GM12878 (cell line): ENCODE data around the gene CABP7. TPM values are rescaled to one million over a fixed set of nuclear protein-coding genes. Genes with fewer than 3 reads are reported as not detected.

Source experiments
- ATAC-seq: fragments of 200-7000 bp; cut with Tn5 transposase; 3 replicates; pipeline ENCODE4 v1.9.1; 2020; ENCODE audit warnings: mild to moderate bottlenecking, moderate library complexity
- BruUV-seq: library from RNA; stranded (reverse); fragments of 400-500 nt; replicated peaks from 2 replicates; lab custom pipeline; 2021; lab: Mats Ljungman, UMichigan
- CTCF ChIA-PET: fragments of 300-600 bp; sonication (Branson Sonifier 250); formaldehyde crosslinking; extraction: SDS; loops from one replicate; lab custom pipeline; 2021; ENCODE audit warnings: inconsistent platforms; lab: Yijun Ruan, JAX
- POLR2A ChIA-PET: fragments of 350-600 bp; formaldehyde crosslinking; extraction: SDS; loops from one replicate; lab custom pipeline; 2021; ENCODE audit warnings: inconsistent platforms; lab: Charles Lee
- RAD21 ChIA-PET: fragments of 300-600 bp; sonication (Branson Sonifier 250); formaldehyde crosslinking; loops from one replicate; lab custom pipeline; 2023; ENCODE audit warnings: antibody characterized with exemption; ENCODE audit not compliant: unreplicated experiment; lab: Charles Lee
- SMC1A ChIA-PET: fragments of 300-600 bp; sonication (Branson Sonifier 250); formaldehyde crosslinking; loops from one replicate; lab custom pipeline; 2023; ENCODE audit not compliant: unreplicated experiment, uncharacterized antibody; lab: Charles Lee
- DNase-seq: peaks from one replicate; pipeline ENCODE4 v3.0.0-alpha.2; 2011; ENCODE audit warnings: low read depth, low spot score
- FAIRE-seq: peaks from 3 replicates; lab custom pipeline; 2011; peaks lifted over from hg19 to GRCh38; lab: Jason Lieb, UNC
- H2AFZ ChIP-seq: 2 replicates; pipeline ENCODE4 v1.6.0; 2011; ENCODE audit warnings: low read depth, low read length, control low read depth; ENCODE audit not compliant: control insufficient read depth
- H3K27ac ChIP-seq: 2 replicates; pipeline ENCODE4 v1.5.1; 2011; ENCODE audit warnings: control low read depth; ENCODE audit not compliant: control insufficient read depth, insufficient read depth
- H3K27me3 ChIP-seq, 2 experiments: replicated peaks in 1 of 2; 2 replicates each; pipeline versions ENCODE4 v1.6.0 to v1.6.1; 2011; ENCODE audit warnings: low read length in 1 of 2; ENCODE audit not compliant: control insufficient read depth in 2 of 2, insufficient read depth in 2 of 2
- H3K36me3 ChIP-seq, 2 experiments: 2 replicates each; pipeline ENCODE4 v1.5.1; 2011; ENCODE audit warnings: low read length in 1 of 2; ENCODE audit not compliant: control insufficient read depth in 2 of 2, insufficient read depth in 2 of 2
- H3K4me1 ChIP-seq: 2 replicates; pipeline ENCODE4 v1.6.1; 2011; ENCODE audit warnings: mild to moderate bottlenecking, low read length, moderate library complexity, mixed read lengths; ENCODE audit not compliant: control insufficient read depth, insufficient read depth
- H3K4me2 ChIP-seq: 2 replicates; pipeline ENCODE4 v1.6.0; 2011; ENCODE audit warnings: control low read depth; ENCODE audit not compliant: control insufficient read depth, insufficient read depth
- H3K4me3 ChIP-seq: fragments of 200-600 bp; sonication (generic); 2 replicates; pipeline ENCODE4 v1.5.1; 2016
- H3K79me2 ChIP-seq: 2 replicates; pipeline ENCODE4 v1.6.0; 2011; ENCODE audit warnings: low read length; ENCODE audit not compliant: control insufficient read depth, insufficient read depth
- H3K9ac ChIP-seq: 2 replicates; pipeline ENCODE4 v1.8.0; 2011; ENCODE audit warnings: low read length, control low read depth, mixed read lengths; ENCODE audit not compliant: control insufficient read depth, insufficient read depth
- H3K9me3 ChIP-seq: replicated peaks from 3 replicates; pipeline ENCODE4 v1.5.1; 2011; ENCODE audit warnings: mild to moderate bottlenecking, low read length; ENCODE audit not compliant: control insufficient read depth, insufficient read depth
- H4K20me1 ChIP-seq: 2 replicates; pipeline ENCODE4 v1.6.0; 2011; ENCODE audit not compliant: control insufficient read depth, insufficient read depth
- MEF2B ChIP-seq: fragments of 450-650 bp; IDR thresholded peaks from 2 replicates; pipeline ENCODE4 v1.6.1; 2018; ENCODE audit warnings: mild to moderate bottlenecking, moderate library complexity; ENCODE audit not compliant: partially characterized antibody, poor library complexity, severe bottlenecking
- SIX5 ChIP-seq: IDR thresholded peaks from 2 replicates; pipeline ENCODE4 v1.6.1; 2011; ENCODE audit warnings: mild to moderate bottlenecking, low read depth, low read length, moderate library complexity; ENCODE audit not compliant: severe bottlenecking
- SUZ12 ChIP-seq: fragments of 200-600 bp; sonication (generic); IDR thresholded peaks from one replicate; pipeline ENCODE4 v1.6.1; 2018; ENCODE audit warnings: antibody characterized with exemption, mild to moderate bottlenecking; ENCODE audit not compliant: unreplicated experiment
- WGBS: methylation state at CpG from one replicate; pipeline ENCODE4 v1.1.6; 2016; ENCODE audit warnings: low lambda C conversion rate; ENCODE audit not compliant: insufficient replicate concordance, insufficient coverage; ENCODE audit errors: missing lambda C conversion rate; 5-methylcytosine and 5-hydroxymethylcytosine counted together
- in situ Hi-C: fragments of 300-500 bp; cut with MboI; formaldehyde crosslinking; loops from 9 replicates; pipeline ENCODE4 v1.14.3; 2018; ENCODE audit warnings: mixed read lengths
- intact Hi-C: fragments of 100-400 bp; cut with micrococcal nuclease; formaldehyde crosslinking; loops from one replicate; pipeline ENCODE4 v1.14.2; 2022; ENCODE audit not compliant: unreplicated experiment
- polyA plus RNA-seq, 11 experiments: library from polyadenylated mRNA; depleted of rRNA in 4 of 11; unstranded in 6 of 11; stranded (reverse) in 5 of 11; fragments of >200 nt; fragmentation: Nextera tagmentation in 4 of 11; fragmentation: Illumina TruSeq in 1 of 11; extraction: Ambion mirVana in 4 of 11; extraction: Trizol in 1 of 11; gene quantifications; 1 replicate in 1 of 11; 2 replicates in 10 of 11; pipeline versions ENCODE4 v1.2.1 to v1.2.3, GENCODE V29; 2011 to 2016; ENCODE audit warnings: inconsistent platforms in 2 of 11, missing spikeins in 2 of 11, low read depth in 1 of 11
- small RNA-seq: library from RNA; depleted of rRNA; stranded (forward); fragments of <200 nt; gene quantifications from one replicate; pipeline ENCODE3, GENCODE V24; 2014
- total RNA-seq, 4 experiments: library from RNA; depleted of rRNA in 3 of 4; stranded (reverse); fragments of >200 nt in 3 of 4; fragmentation: Illumina TruSeq in 1 of 4; extraction: Trizol in 1 of 4; gene quantifications; 2 replicates each; pipeline versions ENCODE4 v1.2.1 to v1.2.3, GENCODE V29; 2013 to 2021
- TF ChIP-seq, protein P1 (sequence below): fragments of 450-650 bp; IDR thresholded peaks from 2 replicates; pipeline ENCODE4 v1.6.1; 2017; ENCODE audit warnings: borderline replicate concordance

Gene CABP7
- total and polyA plus RNA-seq, 10 of the 15 experiments (the other 5 are each of a cell fraction or from before 2014, with no cell fraction given): 0.02 to 0.18 (median 0.05) TPM; not detected in 5

DNA sequence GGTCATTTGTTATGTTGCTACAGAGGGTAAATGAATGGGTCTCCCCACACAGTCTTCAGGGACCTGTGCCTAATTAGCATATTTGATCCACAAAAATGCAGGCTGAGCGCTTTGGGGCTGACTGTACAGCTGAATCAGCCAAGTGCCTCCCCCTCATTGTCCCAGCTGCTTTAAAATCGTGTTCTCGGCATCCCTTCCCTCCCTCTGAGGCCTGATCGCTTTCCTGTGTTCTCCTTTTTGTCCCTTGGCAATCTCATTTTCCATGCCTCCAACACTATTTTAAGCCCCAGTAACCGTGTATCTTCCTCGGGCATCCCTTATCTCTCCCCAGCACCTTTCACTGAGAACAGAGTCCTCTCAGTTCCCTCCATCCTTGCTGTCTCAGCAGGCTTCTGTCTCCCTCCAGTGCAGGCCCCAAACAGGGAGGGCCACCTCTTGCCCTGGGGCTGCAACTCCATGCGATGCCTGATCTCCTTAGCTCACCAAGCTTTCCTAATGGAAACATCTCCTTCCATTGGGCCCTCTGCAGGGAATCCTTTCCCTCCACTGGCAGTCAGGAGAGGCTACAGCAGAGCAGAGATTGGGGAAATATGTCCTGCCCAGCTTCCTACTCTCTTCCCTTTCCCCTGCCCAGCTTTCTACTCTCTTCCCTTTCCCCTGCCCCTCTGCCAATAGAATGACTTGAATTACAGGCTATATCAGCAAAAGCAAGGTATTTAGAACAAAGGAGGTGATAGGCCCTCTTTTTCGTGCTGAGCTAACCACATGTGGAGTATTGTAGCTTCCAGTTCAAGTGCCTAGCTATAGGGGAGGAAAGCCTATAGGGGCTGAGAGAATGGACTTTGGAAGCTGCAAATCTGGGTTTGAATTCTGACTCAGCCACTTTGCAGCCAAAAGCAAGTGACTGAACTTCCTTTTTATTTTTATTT lies 61.2 kb downstream of the CABP7 start:
- in situ Hi-C loops (no loop called here), intact Hi-C loops (no loop called here)
- RAD21 ChIA-PET: interaction anchor here (1.8 kb wide), 1 partner anchor 8 kb away, joined by 3 read pairs; no protein-coding TSS in a partner anchor
- no peak for DNase-seq
- 42% methylated on average over 8 of the region's 8 CpGs for WGBS
- Histone ChIP-seq H2AFZ (no peak overlapping the region), H3K27ac (no peak overlapping the region), H3K27me3 (no peaks in the 10 kb centered on the region), H3K9me3 (no peaks in the 10 kb centered on the region), H4K20me1 (no peaks in the 10 kb centered on the region), H3K79me2 (no peaks in the 10 kb centered on the region), H3K4me1 (no peaks in the 10 kb centered on the region), H3K9ac (no peak overlapping the region), H3K4me2 (no peak overlapping the region), H3K4me3 (no peak overlapping the region), H3K36me3 (no peaks in the 10 kb centered on the region)
- POLR2A ChIA-PET: interaction anchor here (1.8 kb wide), 1 partner anchor 16 kb away, joined by 5 read pairs; no protein-coding TSS in a partner anchor
- SMC1A ChIA-PET: interaction anchor here (0.6 to 1.4 kb wide), 6 partner anchors 12 to 308 kb away, joined by 3 to 4 read pairs (median 3); no protein-coding TSS in a partner anchor
- TF ChIP-seq SUZ12 (no peak), MEF2B (no peak), SIX5 (no peak)
- TF ChIP-seq, protein P1, sequence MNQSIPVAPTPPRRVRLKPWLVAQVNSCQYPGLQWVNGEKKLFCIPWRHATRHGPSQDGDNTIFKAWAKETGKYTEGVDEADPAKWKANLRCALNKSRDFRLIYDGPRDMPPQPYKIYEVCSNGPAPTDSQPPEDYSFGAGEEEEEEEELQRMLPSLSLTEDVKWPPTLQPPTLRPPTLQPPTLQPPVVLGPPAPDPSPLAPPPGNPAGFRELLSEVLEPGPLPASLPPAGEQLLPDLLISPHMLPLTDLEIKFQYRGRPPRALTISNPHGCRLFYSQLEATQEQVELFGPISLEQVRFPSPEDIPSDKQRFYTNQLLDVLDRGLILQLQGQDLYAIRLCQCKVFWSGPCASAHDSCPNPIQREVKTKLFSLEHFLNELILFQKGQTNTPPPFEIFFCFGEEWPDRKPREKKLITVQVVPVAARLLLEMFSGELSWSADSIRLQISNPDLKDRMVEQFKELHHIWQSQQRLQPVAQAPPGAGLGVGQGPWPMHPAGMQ: no peak
- CTCF ChIA-PET: interaction anchor here (1.1 to 1.7 kb wide), 2 partner anchors 224 to 225 kb away, joined by 3 to 6 read pairs; no protein-coding TSS in a partner anchor
- ATAC-seq: no peak
- FAIRE-seq: no peak
- BruUV-seq: no TSS peak

Small RNAs within 50 kb of the gene (small RNA-seq; reads per million reads assigned to genes)
- gene AC004882.2: not detected
- not detected for gene RF00019

Other genes with a start within 250 kb of the CABP7 start
Only the 7 nearest of the 8 such genes appear.
- gene THOC5, start 166.2 kb upstream of the CABP7 start, total RNA-seq (2014; rRNA removed): 33.9 and 36.2 TPM in 2 replicates
- gene THOC5, start 166.2 kb upstream of the CABP7 start, total RNA-seq (2014; rRNA removed; fragmentation: Illumina TruSeq; extraction: Trizol): 28.3 and 29.1 TPM in 2 replicates
- gene THOC5, start 166.2 kb upstream of the CABP7 start, total RNA-seq (2021): 40.9 and 44.9 TPM in 2 replicates
- gene THOC5, start 166.2 kb upstream of the CABP7 start, polyA plus RNA-seq (2011; rRNA removed): 40.4 and 44.9 TPM in 2 replicates
- gene THOC5, start 166.2 kb upstream of the CABP7 start, polyA plus RNA-seq (2014; fragmentation: Illumina TruSeq; extraction: Trizol): 30.5 and 35.1 TPM in 2 replicates
- 10 to 100 TPM; 20.9 to 40.9 TPM for gene THOC5, start 166.2 kb upstream of the CABP7 start, polyA plus RNA-seq (2014; fragmentation: Nextera tagmentation; extraction: Ambion mirVana)
- gene THOC5, start 166.2 kb upstream of the CABP7 start, polyA plus RNA-seq (2014; rRNA removed): 27.7 and 29.9 TPM in 2 replicates
- gene THOC5, start 166.2 kb upstream of the CABP7 start, polyA plus RNA-seq (2016; fragmentation: Nextera tagmentation; extraction: Ambion mirVana): 10 to 100 TPM; 31.4 TPM
- gene NIPSNAP1, start 138.9 kb upstream of the CABP7 start, total RNA-seq (2014; rRNA removed): 90.5 and 96.5 TPM in 2 replicates
- 69.9 and 70.2 TPM in 2 replicates for gene NIPSNAP1, start 138.9 kb upstream of the CABP7 start, total RNA-seq (2014; rRNA removed; fragmentation: Illumina TruSeq; extraction: Trizol)
- 77.1 and 85.5 TPM in 2 replicates for gene NIPSNAP1, start 138.9 kb upstream of the CABP7 start, total RNA-seq (2021)
- 62.1 and 70.2 TPM in 2 replicates for gene NIPSNAP1, start 138.9 kb upstream of the CABP7 start, polyA plus RNA-seq (2011; rRNA removed)
- 94.1 and 99.7 TPM in 2 replicates for gene NIPSNAP1, start 138.9 kb upstream of the CABP7 start, polyA plus RNA-seq (2014; fragmentation: Illumina TruSeq; extraction: Trizol)
- 10 to 100 TPM; 27.1 to 38.5 TPM for gene NIPSNAP1, start 138.9 kb upstream of the CABP7 start, polyA plus RNA-seq (2014; fragmentation: Nextera tagmentation; extraction: Ambion mirVana)
- 84.0 and 86.5 TPM in 2 replicates for gene NIPSNAP1, start 138.9 kb upstream of the CABP7 start, polyA plus RNA-seq (2014; rRNA removed)
- 10 to 100 TPM; 79.6 TPM for gene NIPSNAP1, start 138.9 kb upstream of the CABP7 start, polyA plus RNA-seq (2016; fragmentation: Nextera tagmentation; extraction: Ambion mirVana)
- gene NF2, start 116.4 kb upstream of the CABP7 start, total RNA-seq (2014; rRNA removed): 32.0 and 33.9 TPM in 2 replicates
- gene NF2, start 116.4 kb upstream of the CABP7 start, total RNA-seq (2014; rRNA removed; fragmentation: Illumina TruSeq; extraction: Trizol): 24.6 and 24.8 TPM in 2 replicates
- 44.3 and 49.8 TPM in 2 replicates for gene NF2, start 116.4 kb upstream of the CABP7 start, total RNA-seq (2021)
- 20.4 and 22.5 TPM in 2 replicates for gene NF2, start 116.4 kb upstream of the CABP7 start, polyA plus RNA-seq (2011; rRNA removed)
- 14.3 and 14.7 TPM in 2 replicates for gene NF2, start 116.4 kb upstream of the CABP7 start, polyA plus RNA-seq (2014; fragmentation: Illumina TruSeq; extraction: Trizol)
- 1 to 10 TPM; 2.2 to 3.0 TPM for gene NF2, start 116.4 kb upstream of the CABP7 start, polyA plus RNA-seq (2014; fragmentation: Nextera tagmentation; extraction: Ambion mirVana)
- 17.4 and 20.6 TPM in 2 replicates for gene NF2, start 116.4 kb upstream of the CABP7 start, polyA plus RNA-seq (2014; rRNA removed)
- 10 to 100 TPM; 24.8 to 24.9 TPM for gene NF2, start 116.4 kb upstream of the CABP7 start, polyA plus RNA-seq (2016; fragmentation: Nextera tagmentation; extraction: Ambion mirVana)
- 25.4 and 28.7 TPM in 2 replicates for gene ZMAT5, start 47.0 kb downstream of the CABP7 start, total RNA-seq (2014; rRNA removed)
- 15.3 and 17.3 TPM in 2 replicates for gene ZMAT5, start 47.0 kb downstream of the CABP7 start, total RNA-seq (2014; rRNA removed; fragmentation: Illumina TruSeq; extraction: Trizol)
- 23.1 and 25.7 TPM in 2 replicates for gene ZMAT5, start 47.0 kb downstream of the CABP7 start, total RNA-seq (2021)
- gene ZMAT5, start 47.0 kb downstream of the CABP7 start, polyA plus RNA-seq (2011; rRNA removed): 11.2 and 20.8 TPM in 2 replicates
- gene ZMAT5, start 47.0 kb downstream of the CABP7 start, polyA plus RNA-seq (2014; fragmentation: Illumina TruSeq; extraction: Trizol): 5.7 and 15.6 TPM in 2 replicates
- 10 to 100 TPM in 1 of 2 experiments, 1 to 10 TPM in 1; 2.3 to 10.4 TPM for gene ZMAT5, start 47.0 kb downstream of the CABP7 start, polyA plus RNA-seq (2014; fragmentation: Nextera tagmentation; extraction: Ambion mirVana)
- gene ZMAT5, start 47.0 kb downstream of the CABP7 start, polyA plus RNA-seq (2014; rRNA removed): 30.7 and 32.0 TPM in 2 replicates
- gene ZMAT5, start 47.0 kb downstream of the CABP7 start, polyA plus RNA-seq (2016; fragmentation: Nextera tagmentation; extraction: Ambion mirVana): 10 to 100 TPM; 38.1 to 43.0 TPM
- gene UQCR10, start 47.4 kb downstream of the CABP7 start, total RNA-seq (2014; rRNA removed): 197 and 199 TPM in 2 replicates
- 219 and 220 TPM in 2 replicates for gene UQCR10, start 47.4 kb downstream of the CABP7 start, total RNA-seq (2014; rRNA removed; fragmentation: Illumina TruSeq; extraction: Trizol)
- gene UQCR10, start 47.4 kb downstream of the CABP7 start, total RNA-seq (2021): 134 and 144 TPM in 2 replicates
- 109 and 208 TPM in 2 replicates for gene UQCR10, start 47.4 kb downstream of the CABP7 start, polyA plus RNA-seq (2011; rRNA removed)
- 46.6 and 160 TPM in 2 replicates for gene UQCR10, start 47.4 kb downstream of the CABP7 start, polyA plus RNA-seq (2014; fragmentation: Illumina TruSeq; extraction: Trizol)
- gene UQCR10, start 47.4 kb downstream of the CABP7 start, polyA plus RNA-seq (2014; fragmentation: Nextera tagmentation; extraction: Ambion mirVana): 1,000 to 10,000 TPM in 1 of 2 experiments, 100 to 1,000 TPM in 1; 947 to 1,021 TPM
- 177 and 220 TPM in 2 replicates for gene UQCR10, start 47.4 kb downstream of the CABP7 start, polyA plus RNA-seq (2014; rRNA removed)
- gene UQCR10, start 47.4 kb downstream of the CABP7 start, polyA plus RNA-seq (2016; fragmentation: Nextera tagmentation; extraction: Ambion mirVana): 100 to 1,000 TPM; 538 to 555 TPM
- gene ASCC2, start 118.3 kb downstream of the CABP7 start, total RNA-seq (2014; rRNA removed): 37.4 and 47.0 TPM in 2 replicates
- gene ASCC2, start 118.3 kb downstream of the CABP7 start, total RNA-seq (2014; rRNA removed; fragmentation: Illumina TruSeq; extraction: Trizol): 38.3 and 39.1 TPM in 2 replicates
- 62.1 and 67.9 TPM in 2 replicates for gene ASCC2, start 118.3 kb downstream of the CABP7 start, total RNA-seq (2021)
- gene ASCC2, start 118.3 kb downstream of the CABP7 start, polyA plus RNA-seq (2011; rRNA removed): 27.1 and 53.0 TPM in 2 replicates
- 51.0 and 60.1 TPM in 2 replicates for gene ASCC2, start 118.3 kb downstream of the CABP7 start, polyA plus RNA-seq (2014; fragmentation: Illumina TruSeq; extraction: Trizol)
- gene ASCC2, start 118.3 kb downstream of the CABP7 start, polyA plus RNA-seq (2014; fragmentation: Nextera tagmentation; extraction: Ambion mirVana): 1 to 10 TPM; 5.3 to 6.4 TPM
- gene ASCC2, start 118.3 kb downstream of the CABP7 start, polyA plus RNA-seq (2014; rRNA removed): 60.7 and 61.9 TPM in 2 replicates
- 10 to 100 TPM; 89.0 to 91.4 TPM for gene ASCC2, start 118.3 kb downstream of the CABP7 start, polyA plus RNA-seq (2016; fragmentation: Nextera tagmentation; extraction: Ambion mirVana)
- gene MTMR3, start 163.2 kb downstream of the CABP7 start, total RNA-seq (2014; rRNA removed): 11.2 and 13.5 TPM in 2 replicates
- gene MTMR3, start 163.2 kb downstream of the CABP7 start, total RNA-seq (2014; rRNA removed; fragmentation: Illumina TruSeq; extraction: Trizol): 8.7 and 9.0 TPM in 2 replicates
- 17.5 and 23.7 TPM in 2 replicates for gene MTMR3, start 163.2 kb downstream of the CABP7 start, total RNA-seq (2021)
- 15.6 and 23.6 TPM in 2 replicates for gene MTMR3, start 163.2 kb downstream of the CABP7 start, polyA plus RNA-seq (2011; rRNA removed)
- gene MTMR3, start 163.2 kb downstream of the CABP7 start, polyA plus RNA-seq (2014; fragmentation: Illumina TruSeq; extraction: Trizol): 9.6 and 14.2 TPM in 2 replicates
- 1 to 10 TPM; 1.4 to 1.9 TPM for gene MTMR3, start 163.2 kb downstream of the CABP7 start, polyA plus RNA-seq (2014; fragmentation: Nextera tagmentation; extraction: Ambion mirVana)
- 13.1 and 13.8 TPM in 2 replicates for gene MTMR3, start 163.2 kb downstream of the CABP7 start, polyA plus RNA-seq (2014; rRNA removed)
- gene MTMR3, start 163.2 kb downstream of the CABP7 start, polyA plus RNA-seq (2016; fragmentation: Nextera tagmentation; extraction: Ambion mirVana): 1 to 10 TPM; 9.6 to 9.9 TPM